AG04450 (cell line): ENCODE data around the gene ANKRD6. TPM values are rescaled to one million over a fixed set of nuclear protein-coding genes. Genes with fewer than 3 reads are reported as not detected.

Experiments
- CTCF ChIA-PET: fragments of 300-600, 350-600 bp; formaldehyde crosslinking; extraction: SDS; loops from one replicate; lab custom pipeline; 2022; ENCODE audit warnings: antibody characterized with exemption, inconsistent platforms; lab: Charles Lee
- POLR2A ChIA-PET: fragments of 350-600 bp; formaldehyde crosslinking; extraction: SDS; loops from one replicate; lab custom pipeline; 2021; ENCODE audit warnings: antibody characterized with exemption, inconsistent platforms; lab: Yijun Ruan, JAX
- DNase-seq: peaks from one replicate; pipeline ENCODE4 v3.0.0-alpha.2; 2011; ENCODE audit warnings: low read depth, low spot score
- H3K27ac ChIP-seq: one replicate; pipeline ENCODE4 v1.5.1; 2012; ENCODE audit warnings: low read depth, low read length, control low read depth
- H3K27me3 ChIP-seq: one replicate; pipeline ENCODE4 v1.6.0; 2012; ENCODE audit warnings: low read length; ENCODE audit not compliant: control insufficient read depth, insufficient read depth
- H3K4me3 ChIP-seq: 2 replicates; pipeline ENCODE4 v1.5.1; 2011; ENCODE audit warnings: mild to moderate bottlenecking, low read depth, low read length, control low read depth
- H3K9me3 ChIP-seq: 2 replicates; pipeline ENCODE4 v1.5.1; 2012; ENCODE audit warnings: low read length; ENCODE audit not compliant: control insufficient read depth, insufficient read depth
- polyA plus RNA-seq: library from polyadenylated mRNA; depleted of rRNA; stranded (reverse); fragments of >200 nt; gene quantifications from 2 replicates; pipeline ENCODE4 v1.2.3, GENCODE V29; 2011
- TF ChIP-seq, protein P1 (sequence below): IDR thresholded peaks from 2 replicates; pipeline ENCODE4 v1.5.1; 2011; ENCODE audit warnings: low read depth, low read length, control low read depth, inconsistent platforms

ANKRD6 gene
- polyA plus RNA-seq, 1 experiment: 0.10 TPM

DNA sequence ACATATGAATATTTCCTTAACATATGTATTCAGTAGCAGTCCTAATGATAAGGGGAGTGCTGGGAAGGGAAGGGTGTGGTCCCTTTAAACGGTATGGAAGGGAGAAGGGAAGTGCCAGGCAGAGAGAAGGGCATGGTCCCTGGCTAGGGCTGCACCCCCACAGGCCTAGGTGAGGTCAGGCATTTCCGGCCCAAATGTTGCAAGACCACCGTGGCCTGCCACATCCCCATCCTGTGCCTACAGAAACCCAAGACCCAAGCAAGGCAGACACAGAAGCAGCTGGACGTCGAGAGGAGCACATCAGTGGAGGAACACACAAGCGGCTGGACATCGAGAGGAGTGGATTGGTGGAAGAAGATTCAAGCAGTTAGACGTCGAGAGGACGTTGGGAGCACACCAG, 26.8 kb upstream of the ANKRD6 start:
- CTCF ChIA-PET: no interaction called here
- no peak for DNase-seq
- Histone ChIP-seq H3K9me3 (no peaks in the 10 kb centered on the region; the same call in 1 of the 2 replicates), H3K4me3 (no peak overlapping the region), H3K27me3 (peaks cover 16% of the 10 kb centered on the region), H3K27ac (no peak overlapping the region)
- POLR2A ChIA-PET: no interaction called here
- TF ChIP-seq, protein P1, sequence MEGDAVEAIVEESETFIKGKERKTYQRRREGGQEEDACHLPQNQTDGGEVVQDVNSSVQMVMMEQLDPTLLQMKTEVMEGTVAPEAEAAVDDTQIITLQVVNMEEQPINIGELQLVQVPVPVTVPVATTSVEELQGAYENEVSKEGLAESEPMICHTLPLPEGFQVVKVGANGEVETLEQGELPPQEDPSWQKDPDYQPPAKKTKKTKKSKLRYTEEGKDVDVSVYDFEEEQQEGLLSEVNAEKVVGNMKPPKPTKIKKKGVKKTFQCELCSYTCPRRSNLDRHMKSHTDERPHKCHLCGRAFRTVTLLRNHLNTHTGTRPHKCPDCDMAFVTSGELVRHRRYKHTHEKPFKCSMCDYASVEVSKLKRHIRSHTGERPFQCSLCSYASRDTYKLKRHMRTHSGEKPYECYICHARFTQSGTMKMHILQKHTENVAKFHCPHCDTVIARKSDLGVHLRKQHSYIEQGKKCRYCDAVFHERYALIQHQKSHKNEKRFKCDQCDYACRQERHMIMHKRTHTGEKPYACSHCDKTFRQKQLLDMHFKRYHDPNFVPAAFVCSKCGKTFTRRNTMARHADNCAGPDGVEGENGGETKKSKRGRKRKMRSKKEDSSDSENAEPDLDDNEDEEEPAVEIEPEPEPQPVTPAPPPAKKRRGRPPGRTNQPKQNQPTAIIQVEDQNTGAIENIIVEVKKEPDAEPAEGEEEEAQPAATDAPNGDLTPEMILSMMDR: no peak

DNA sequence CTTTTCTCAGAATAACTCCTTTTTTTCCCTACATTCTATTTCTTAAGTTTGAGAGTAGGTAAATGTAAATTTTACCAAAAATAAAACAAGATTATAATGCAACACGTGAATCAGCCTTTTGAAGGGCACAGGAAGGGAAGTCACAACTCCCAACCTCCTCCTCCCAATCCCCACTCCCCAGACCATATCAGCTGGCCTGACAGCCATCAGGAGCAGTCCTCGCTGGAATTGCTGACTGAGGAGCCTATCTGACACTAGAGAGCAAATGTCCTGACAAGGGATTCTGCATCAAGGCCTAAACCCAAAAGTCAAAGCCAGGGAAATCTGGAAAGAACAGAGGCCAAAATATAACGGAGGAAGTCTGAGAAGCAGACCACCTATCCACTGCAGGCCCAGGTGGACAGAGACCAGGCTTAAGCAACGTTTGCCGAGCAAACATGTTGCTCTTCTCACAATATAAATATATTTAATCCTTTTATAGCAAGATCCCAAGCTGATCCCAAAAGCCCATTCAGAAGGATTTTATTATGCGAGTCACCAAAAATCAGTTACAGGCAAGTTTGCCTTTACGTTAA, 23.4 kb upstream of the ANKRD6 start:
- no peak for DNase-seq
- H3K4me3 ChIP-seq: no peak overlapping the region
- peaks cover 45% of the 10 kb centered on the region for H3K27me3 ChIP-seq
- ChIA-PET POLR2A (no interaction called here), CTCF (interaction anchor here (1.4 kb wide), 1 partner anchor 37 kb away, joined by 5 read pairs; no protein-coding TSS in a partner anchor)
- TF ChIP-seq, protein P1: no peak
- H3K9me3 ChIP-seq: no peaks in the 10 kb centered on the region; the same call in 1 of the 2 replicates
- no peak overlapping the region for H3K27ac ChIP-seq

DNA sequence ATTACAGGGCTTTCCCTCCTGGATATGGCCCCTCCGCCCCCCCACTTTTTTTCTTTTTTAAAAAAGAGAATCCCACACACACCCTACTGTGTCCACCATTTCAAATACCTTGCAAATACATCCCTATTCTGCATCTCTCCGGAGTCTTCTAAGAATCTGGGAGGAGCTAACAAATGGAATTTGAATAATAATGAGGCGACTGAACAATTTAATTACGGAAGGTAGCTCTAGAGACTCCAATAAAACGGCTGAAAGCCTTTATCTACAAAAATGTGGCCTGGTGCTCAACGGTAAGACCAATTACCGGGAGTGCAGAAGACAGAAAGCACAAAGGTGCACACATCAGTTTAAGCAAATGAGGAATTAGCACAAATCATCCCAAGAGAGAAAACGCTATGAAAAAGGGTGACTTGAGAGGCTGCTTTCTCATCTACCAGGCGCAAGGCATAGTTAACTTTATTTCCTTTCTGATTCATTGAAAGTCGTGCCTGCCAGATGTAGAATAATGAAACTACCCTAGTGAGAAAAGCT, 22.7 kb upstream of the ANKRD6 start:
- TF ChIP-seq, protein P1: no peak
- POLR2A ChIA-PET: no interaction called here
- CTCF ChIA-PET: no interaction called here
- Histone ChIP-seq H3K27me3 (peaks cover 46% of the 10 kb centered on the region), H3K9me3 (no peaks in the 10 kb centered on the region; the same call in 1 of the 2 replicates), H3K4me3 (no peak overlapping the region), H3K27ac (no peak overlapping the region)
- no peak for DNase-seq

DNA sequence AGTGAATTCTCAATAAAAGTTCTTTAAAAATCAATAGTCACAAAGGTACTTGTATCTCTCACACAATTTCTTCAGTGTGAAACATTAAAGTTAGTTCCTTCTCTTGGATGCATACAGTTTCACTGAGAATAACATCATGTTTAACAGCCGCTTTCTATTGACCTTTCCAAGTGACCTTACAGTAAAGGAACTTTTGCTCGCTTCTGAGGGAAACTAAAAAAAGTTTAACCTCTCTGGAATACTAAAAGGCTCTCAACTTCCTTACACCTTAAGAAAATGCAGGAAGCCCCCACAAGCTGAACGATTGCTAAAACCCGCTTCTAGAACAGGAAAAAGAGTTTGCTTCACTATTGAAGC, 22.2 kb upstream of the ANKRD6 start:
- POLR2A ChIA-PET: no interaction called here
- CTCF ChIA-PET: no interaction called here
- TF ChIP-seq, protein P1: no peak
- no peak for DNase-seq
- Histone ChIP-seq H3K27ac (no peak overlapping the region), H3K27me3 (peaks cover 49% of the 10 kb centered on the region), H3K9me3 (no peaks in the 10 kb centered on the region; the same call in 1 of the 2 replicates), H3K4me3 (no peak overlapping the region)

DNA sequence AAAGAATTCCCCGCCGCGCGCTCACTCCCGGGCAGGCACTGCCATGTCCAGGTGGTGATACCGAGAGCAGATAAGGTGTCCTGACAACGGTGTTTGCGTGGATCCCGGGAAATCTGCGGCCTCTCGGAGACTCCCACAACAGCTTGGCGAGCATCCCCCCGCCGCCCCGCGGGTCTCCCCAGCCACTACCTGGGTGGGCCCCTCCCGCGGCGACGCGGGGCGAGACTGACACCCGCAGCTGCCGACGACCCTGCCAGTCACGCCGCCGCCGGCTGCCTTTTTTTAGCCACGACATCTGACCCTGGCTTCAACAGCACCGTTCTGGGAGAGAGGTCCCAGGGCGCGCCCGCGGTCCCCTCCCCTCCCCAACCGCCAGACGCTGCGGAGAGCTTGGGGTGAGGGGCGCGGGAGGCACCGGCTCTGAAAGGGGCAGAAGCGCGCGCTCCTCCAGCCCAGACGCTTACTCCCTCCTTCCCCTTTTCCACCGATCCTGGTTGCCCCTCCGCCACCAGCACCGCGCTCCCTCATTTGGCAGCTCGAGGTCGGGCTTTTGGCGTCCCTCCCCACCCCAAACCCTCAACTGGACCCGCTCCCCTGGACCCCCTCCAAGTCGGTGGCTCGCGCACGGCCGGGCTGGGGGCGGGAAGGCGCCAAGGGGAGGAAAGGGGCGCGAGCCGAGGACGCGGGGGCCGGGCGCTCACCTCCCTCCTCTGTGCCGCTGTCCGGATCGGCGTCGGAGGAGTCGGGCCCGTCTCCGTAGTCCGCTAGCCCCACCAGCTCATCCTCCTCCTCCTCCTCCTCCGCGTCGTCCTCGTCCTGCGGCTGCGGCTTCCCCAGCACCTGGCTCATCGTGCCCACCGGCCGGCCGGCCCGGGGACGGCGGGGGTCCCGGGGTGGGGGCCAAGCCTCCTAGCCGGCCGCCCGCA, 21.5 kb upstream of the ANKRD6 start:
- CTCF ChIA-PET: no interaction called here
- peak overlapping the region; percentile 35; the same call in 1 of the 2 replicates for H3K4me3 ChIP-seq

More for the DNA sequence above, 21.5 kb upstream of the ANKRD6 start:
- H3K27me3 ChIP-seq: peaks cover 51% of the 10 kb centered on the region
- H3K9me3 ChIP-seq: no peaks in the 10 kb centered on the region; the same call in 1 of the 2 replicates
- H3K27ac ChIP-seq: no peak overlapping the region
- POLR2A ChIA-PET: no interaction called here
- DNase-seq: no peak
- TF ChIP-seq, protein P1: no peak
